Neuronal stem cell (in vitro differentiated cells): ENCODE results near the gene RUNDC3A.

Experiments
- DNase-seq: peaks from one replicate; pipeline ENCODE4 v3.0.0-alpha.2; 2013; ENCODE audit warnings: low spot score
- H2AFZ ChIP-seq: one replicate; pipeline ENCODE4 v1.6.1; 2013; ENCODE audit warnings: mild to moderate bottlenecking, low read length, inconsistent platforms
- H2AK5ac ChIP-seq: 2 replicates; pipeline ENCODE4 v1.6.1; 2013; ENCODE audit warnings: low read depth, mild to moderate bottlenecking, inconsistent platforms, low read length, moderate library complexity, mixed read lengths
- H2BK120ac ChIP-seq: 2 replicates; pipeline ENCODE4 v1.6.1; 2013; ENCODE audit warnings: low read depth, mild to moderate bottlenecking, inconsistent platforms, low read length, moderate library complexity, mixed read lengths
- H2BK12ac ChIP-seq: one replicate; pipeline ENCODE4 v1.6.1; 2013; ENCODE audit warnings: low read length, inconsistent platforms
- H2BK15ac ChIP-seq: 2 replicates; pipeline ENCODE4 v1.6.1; 2013; ENCODE audit warnings: mild to moderate bottlenecking, low read length, inconsistent platforms, mixed read lengths
- H2BK5ac ChIP-seq: one replicate; pipeline ENCODE4 v1.6.1; 2013; ENCODE audit warnings: inconsistent platforms, mild to moderate bottlenecking, low read length, moderate library complexity
- H3K14ac ChIP-seq: one replicate; pipeline ENCODE4 v1.6.1; 2013; ENCODE audit warnings: low read length, inconsistent platforms
- H3K18ac ChIP-seq: 2 replicates; pipeline ENCODE4 v1.6.1; 2013; ENCODE audit warnings: low read length, inconsistent platforms
- H3K23ac ChIP-seq: 2 replicates; pipeline ENCODE4 v1.6.1; 2013; ENCODE audit warnings: low read depth, mild to moderate bottlenecking, mixed read lengths, low read length, inconsistent platforms; ENCODE audit not compliant: poor library complexity
- H3K27ac ChIP-seq: replicated peaks from 3 replicates; pipeline ENCODE4 v1.5.1; 2013; ENCODE audit warnings: low read length, inconsistent platforms
- H3K27me3 ChIP-seq, 3 experiments: 2 replicates each; pipeline ENCODE4 v1.6.1; 2013; ENCODE audit warnings: low read length in 3 of 3, mild to moderate bottlenecking in 2 of 3, inconsistent platforms in 1 of 3, low read depth in 1 of 3, mixed read lengths in 1 of 3, moderate library complexity in 1 of 3; ENCODE audit not compliant: control insufficient read depth in 3 of 3, insufficient read depth in 3 of 3
- H3K36me3 ChIP-seq, 2 donors: replicated peaks in 1 of 2; 2 replicates each; pipeline ENCODE4 v1.6.1; 2013; ENCODE audit warnings: low read length in 2 of 2; ENCODE audit not compliant: control insufficient read depth in 2 of 2, insufficient read depth in 2 of 2
- H3K4ac ChIP-seq: 2 replicates; pipeline ENCODE4 v1.6.1; 2013; ENCODE audit warnings: inconsistent platforms, mild to moderate bottlenecking, low read length, moderate library complexity
- H3K4me1 ChIP-seq, 2 donors: 1 replicate in 1 of 2; 2 replicates in 1 of 2; pipeline ENCODE4 v1.6.1; 2013; ENCODE audit warnings: low read length in 2 of 2, low read depth in 1 of 2; ENCODE audit not compliant: control insufficient read depth in 2 of 2, insufficient read depth in 1 of 2
- H3K4me2 ChIP-seq: one replicate; pipeline ENCODE4 v1.6.1; 2013; ENCODE audit warnings: mild to moderate bottlenecking, low read length, inconsistent platforms; ENCODE audit not compliant: insufficient read depth, poor library complexity, severe bottlenecking
- H3K4me3 ChIP-seq, 2 donors: 2 replicates each; pipeline ENCODE4 v1.5.1; 2013; ENCODE audit warnings: low read length in 2 of 2, mild to moderate bottlenecking in 2 of 2, inconsistent platforms in 1 of 2, moderate library complexity in 1 of 2
- H3K79me1 ChIP-seq: one replicate; pipeline ENCODE4 v1.6.1; 2013; ENCODE audit warnings: low read depth, mild to moderate bottlenecking, inconsistent platforms, low read length, moderate library complexity
- H3K9ac ChIP-seq: one replicate; pipeline ENCODE4 v1.6.1; 2013; ENCODE audit warnings: mild to moderate bottlenecking, low read depth, low read length, inconsistent platforms; ENCODE audit not compliant: poor library complexity
- H3K9me3 ChIP-seq, 2 donors: replicated peaks in 1 of 2; 2 replicates each; pipeline versions ENCODE3 to v1.6.1; 2013; ENCODE audit warnings: low read length in 2 of 2, mild to moderate bottlenecking in 2 of 2, inconsistent platforms in 1 of 2, low read depth in 1 of 2, mixed read lengths in 1 of 2, moderate library complexity in 1 of 2; ENCODE audit not compliant: control insufficient read depth in 2 of 2, insufficient read depth in 1 of 2
- H4K8ac ChIP-seq: one replicate; pipeline ENCODE4 v1.6.1; 2013; ENCODE audit warnings: low read depth, mild to moderate bottlenecking, inconsistent platforms, low read length, moderate library complexity
- H4K91ac ChIP-seq: one replicate; pipeline ENCODE4 v1.6.1; 2013; ENCODE audit warnings: low read length, low read depth, mild to moderate bottlenecking, inconsistent platforms; ENCODE audit not compliant: poor library complexity
- WGBS, 2 donors: extraction: QIAGEN DNeasy Blood & Tissue Kit; methylation state at CpG; one replicate each; pipeline ENCODE4 v1.1.7; 2013; ENCODE audit warnings: missing lambda C conversion rate in 2 of 2, mixed read lengths in 1 of 2; ENCODE audit not compliant: insufficient read length in 2 of 2, insufficient replicate concordance in 1 of 2; ENCODE audit errors: extremely low coverage in 2 of 2; 5-methylcytosine and 5-hydroxymethylcytosine counted together

RUNDC3A gene

DNA sequence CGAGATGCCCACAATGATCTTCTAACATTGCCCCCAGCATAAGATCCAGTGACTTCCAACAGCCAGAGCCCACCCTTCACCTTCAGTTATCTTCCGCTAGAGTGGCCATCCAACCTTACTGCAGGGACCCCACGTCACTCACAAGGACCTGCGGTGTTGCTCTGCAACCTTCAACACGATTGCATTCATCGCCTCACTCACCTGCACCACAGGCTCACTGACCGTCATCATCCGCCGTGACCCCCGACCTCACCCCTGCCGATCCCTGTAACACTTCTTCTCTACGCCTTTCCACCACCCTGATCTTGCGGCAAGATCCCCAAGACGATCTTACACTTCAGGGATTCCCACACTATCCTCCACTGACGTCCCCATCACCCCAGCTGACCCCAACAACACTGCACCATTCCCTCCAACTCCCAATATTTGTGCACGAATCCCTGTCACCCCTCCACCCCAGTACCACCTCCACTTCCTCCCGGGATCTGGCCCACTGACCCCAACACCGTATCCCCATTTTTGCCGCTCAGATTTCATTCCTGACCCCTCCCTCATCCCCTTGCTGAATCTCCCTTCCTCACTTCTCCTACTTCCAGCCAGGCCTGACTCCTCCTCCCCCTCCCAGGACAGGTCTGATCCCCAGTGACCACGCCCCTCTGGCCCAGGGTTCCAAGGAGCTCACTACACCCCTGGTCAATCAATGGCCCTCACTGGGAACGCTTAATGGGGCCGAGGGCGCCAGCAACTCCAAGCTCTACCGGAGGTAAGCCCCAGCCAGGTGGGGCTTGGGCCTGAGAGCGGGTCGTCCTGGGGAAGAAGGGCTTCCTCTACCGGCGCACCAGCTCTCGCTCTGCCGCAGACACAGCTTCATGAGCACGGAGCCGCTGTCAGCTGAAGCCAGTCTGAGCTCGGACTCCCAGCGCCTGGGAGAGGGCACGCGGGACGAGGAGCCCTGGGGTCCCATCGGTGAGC lies 7.6 kb downstream of the RUNDC3A start:
- no peak overlapping the region for H2BK120ac ChIP-seq
- H2BK15ac ChIP-seq = peak overlapping the region; percentile 70
- peak overlapping the region; percentile 19 for H2BK5ac ChIP-seq
- no peaks in the 10 kb centered on the region for H3K79me1 ChIP-seq
- H3K14ac ChIP-seq = peak overlapping the region; percentile 14
- H2BK12ac ChIP-seq = peak overlapping the region; percentile 1
- peaks cover 7 to 19% of the 10 kb centered on the region in 2 donors for H3K36me3 ChIP-seq
- H4K91ac ChIP-seq = no peak overlapping the region
- H3K4me2 ChIP-seq = peak overlapping the region; percentile 81
- H2AFZ ChIP-seq = peak overlapping the region; percentile 52
- no CpG with 5 or more reads among the region's 38 CpGs for WGBS, 2 donors
- no peak for DNase-seq
- peaks cover 0 to 4% of the 10 kb centered on the region in 2 donors for H3K9me3 ChIP-seq
- H3K9ac ChIP-seq = peak overlapping the region; percentile 67
- H3K18ac ChIP-seq = peak overlapping the region; percentile 85
- H3K4me3 ChIP-seq = peak overlapping the region in 1 of 2 donors; percentile 59
- peak overlapping the region; percentile 53 for H2AK5ac ChIP-seq
- H3K4ac ChIP-seq = no peak overlapping the region
- H3K27ac ChIP-seq = peak overlapping the region; percentile 15
- peaks cover 4 to 16% of the 10 kb centered on the region in 2 donors for H3K4me1 ChIP-seq
- peaks cover 6 to 60% (median 29%) of the 10 kb centered on the region in 3 experiments for H3K27me3 ChIP-seq
- peak overlapping the region; percentile 22 for H3K23ac ChIP-seq
- H4K8ac ChIP-seq = peak overlapping the region; percentile 3

DNA sequence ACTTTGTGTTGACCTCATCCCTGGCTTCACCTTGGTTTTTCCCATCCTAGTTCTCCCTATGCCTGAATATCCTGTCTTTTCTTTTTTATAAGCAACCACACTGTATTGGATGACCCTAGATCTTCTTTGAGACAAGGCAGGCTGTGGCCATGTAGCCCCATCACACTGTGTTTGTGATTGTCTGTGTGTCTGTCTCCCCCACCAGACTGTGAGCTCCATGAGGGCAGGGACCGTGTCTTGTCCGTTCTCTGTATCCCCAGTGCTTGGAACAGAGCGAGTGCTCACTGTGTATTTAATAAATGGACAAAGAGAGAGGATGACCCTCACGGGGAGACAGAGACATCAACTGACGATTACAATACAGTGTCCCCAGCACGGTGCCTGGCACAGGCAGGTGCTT lies 9.1 kb downstream of the RUNDC3A start:
- Histone ChIP-seq H3K18ac (no peak overlapping the region), H4K8ac (no peak overlapping the region), H2BK120ac (no peak overlapping the region), H2BK5ac (no peak overlapping the region), H3K4me1 (peaks cover 4 to 16% of the 10 kb centered on the region in 2 donors), H3K4me2 (no peak overlapping the region), H3K9me3 (peaks cover 0 to 4% of the 10 kb centered on the region in 2 donors), H3K27me3 (peaks cover 6 to 48% (median 27%) of the 10 kb centered on the region in 3 experiments), H3K79me1 (peaks cover 4% of the 10 kb centered on the region), H3K36me3 (peaks cover 10 to 33% of the 10 kb centered on the region in 2 donors), H3K14ac (no peak overlapping the region), H2AFZ (no peak overlapping the region), H2BK15ac (no peak overlapping the region), H4K91ac (no peak overlapping the region), H2AK5ac (no peak overlapping the region), H3K27ac (no peak overlapping the region), H2BK12ac (no peak overlapping the region), H3K9ac (no peak overlapping the region), H3K4ac (no peak overlapping the region), H3K4me3 (no peak overlapping the region), H3K23ac (peak overlapping the region; percentile 18)
- no peak for DNase-seq
- WGBS, 2 donors = no CpG with 5 or more reads among the region's 6 CpGs

DNA sequence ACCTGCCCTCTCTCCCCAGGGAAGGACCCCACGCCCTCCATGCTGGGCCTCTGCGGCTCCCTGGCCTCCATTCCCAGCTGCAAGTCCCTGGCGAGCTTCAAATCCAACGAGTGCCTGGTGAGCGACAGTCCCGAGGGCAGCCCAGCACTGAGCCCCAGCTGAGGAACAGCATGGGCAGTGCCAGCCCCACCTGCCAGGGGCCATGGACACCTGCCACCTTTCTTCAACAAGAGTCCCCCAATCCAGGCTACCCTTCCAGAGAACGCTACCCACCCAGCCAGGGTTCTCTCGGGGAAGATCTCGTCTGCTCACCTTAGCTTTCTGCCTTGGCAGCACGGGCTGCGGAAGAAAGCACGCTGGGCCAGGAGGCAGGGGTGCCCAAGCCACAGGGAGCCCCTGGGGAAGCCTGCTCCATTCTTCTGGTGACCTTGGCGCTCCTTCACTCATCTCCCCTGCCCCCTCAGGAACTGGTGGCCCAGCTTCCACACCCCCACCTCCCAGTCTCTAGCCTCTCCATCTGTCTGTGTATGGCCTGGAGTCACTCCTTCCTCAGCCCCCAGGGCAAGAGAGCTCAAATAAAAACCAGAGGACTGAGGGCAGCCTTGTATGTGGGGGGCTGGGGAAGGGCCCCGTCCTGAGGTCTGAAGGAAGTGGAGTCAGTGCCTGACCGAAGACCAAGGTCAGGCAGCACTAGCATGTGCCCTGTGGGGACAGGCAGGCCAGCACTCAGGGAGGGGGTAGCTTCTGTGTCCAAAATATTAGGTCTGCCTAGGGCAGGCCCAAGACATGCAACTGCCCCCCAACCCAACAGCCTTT lies 9.9 kb downstream of the RUNDC3A start:
- peaks cover 0 to 4% of the 10 kb centered on the region in 2 donors for H3K9me3 ChIP-seq
- H4K8ac ChIP-seq = no peak overlapping the region
- no peak overlapping the region for H4K91ac ChIP-seq
- H3K4me2 ChIP-seq = no peak overlapping the region
- H2BK12ac ChIP-seq = peak overlapping the region; percentile 16
- no peak overlapping the region for H2AFZ ChIP-seq
- H3K9ac ChIP-seq = no peak overlapping the region
- H3K36me3 ChIP-seq = peaks cover 10 to 34% of the 10 kb centered on the region in 2 donors
- H3K14ac ChIP-seq = no peak overlapping the region
- no peak overlapping the region for H2BK15ac ChIP-seq
- no peak overlapping the region for H3K4me3 ChIP-seq
- H2AK5ac ChIP-seq = no peak overlapping the region
- WGBS, 2 donors = no CpG with 5 or more reads among the region's 15 CpGs
- no peak overlapping the region for H2BK5ac ChIP-seq
- no peak overlapping the region for H3K18ac ChIP-seq
- H3K4me1 ChIP-seq = peaks cover 4 to 16% of the 10 kb centered on the region in 2 donors
- H3K23ac ChIP-seq = peak overlapping the region; percentile 73
- H3K79me1 ChIP-seq = peaks cover 4% of the 10 kb centered on the region
- no peak overlapping the region for H3K4ac ChIP-seq
- H3K27ac ChIP-seq = no peak overlapping the region
- no peak overlapping the region for H2BK120ac ChIP-seq
- H3K27me3 ChIP-seq = peaks cover 6 to 41% (median 27%) of the 10 kb centered on the region in 3 experiments
- DNase-seq = no peak
